DMS153 (cell line): ENCODE results near the gene IGSF1.
"Not testable (repeated sequence)": the region's sequence is repeated elsewhere in the genome, so short reads cannot be mapped to it uniquely, and the experiment has no call there.

Experiments
- DNase-seq: peaks from one replicate; lab custom pipeline; 2025; lab: John Stamatoyannopoulos, UW

The IGSF1 gene

DNA sequence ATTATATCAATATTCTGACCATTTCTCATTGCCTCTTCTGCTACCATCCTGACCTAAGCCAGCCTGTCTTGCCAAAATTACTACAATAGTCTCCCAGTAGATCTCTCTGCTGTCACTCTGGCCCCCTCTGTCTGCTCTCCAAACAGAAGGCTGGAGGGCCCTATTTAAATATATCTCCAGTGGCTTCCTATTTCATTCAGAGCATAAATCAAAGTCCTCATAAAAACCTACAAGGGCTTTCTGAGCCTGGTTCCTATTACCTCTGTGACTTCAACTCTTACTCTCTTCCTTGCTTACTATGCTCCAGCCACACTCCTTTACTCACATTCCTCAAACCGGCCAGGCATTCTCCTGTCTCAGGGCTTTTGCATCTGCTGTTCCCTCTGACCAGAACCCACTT is 19.0 kb downstream of the IGSF1 start:
- DNase-seq, result no peak

DNA sequence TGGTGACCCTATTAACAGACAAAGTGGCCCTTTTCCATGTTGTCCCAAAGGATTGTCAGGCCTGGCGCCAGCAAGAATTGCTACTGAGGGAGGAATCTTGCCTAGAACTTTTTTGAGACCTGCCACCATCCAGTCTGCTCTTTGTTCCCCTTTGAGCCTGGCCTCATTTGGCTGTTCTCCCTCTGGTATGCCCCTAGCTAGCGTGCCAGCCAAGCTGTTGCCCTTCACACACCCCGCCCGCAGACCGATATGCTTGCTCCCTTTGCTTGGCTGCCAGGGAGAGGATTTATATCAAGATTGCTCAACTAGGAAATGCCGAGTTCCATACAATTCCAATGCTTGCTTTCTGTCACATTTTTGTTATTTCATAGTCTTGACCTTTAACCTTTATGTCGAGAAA is 24.4 kb downstream of the IGSF1 start:
- no peak for DNase-seq

DNA sequence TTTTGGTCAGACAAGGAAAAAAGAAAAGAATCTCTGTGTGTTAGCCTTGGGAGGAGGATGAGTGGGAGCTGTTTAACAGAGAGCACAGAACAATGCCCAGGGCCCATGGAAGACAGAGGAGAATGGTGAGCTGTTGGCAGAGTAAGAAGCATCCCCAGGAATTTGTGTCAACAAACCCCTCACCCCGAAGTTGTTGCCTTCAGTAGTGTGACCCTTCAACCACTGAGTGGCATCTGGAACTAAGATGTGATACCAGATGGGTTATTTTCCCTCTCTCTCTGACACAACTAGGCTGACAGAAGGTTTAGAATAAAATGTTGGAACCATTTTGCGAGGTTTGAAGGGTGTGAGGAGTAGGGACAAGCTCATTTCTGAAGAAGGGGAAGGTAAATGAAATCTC is 25.1 kb downstream of the IGSF1 start:
- no peak for DNase-seq

DNA sequence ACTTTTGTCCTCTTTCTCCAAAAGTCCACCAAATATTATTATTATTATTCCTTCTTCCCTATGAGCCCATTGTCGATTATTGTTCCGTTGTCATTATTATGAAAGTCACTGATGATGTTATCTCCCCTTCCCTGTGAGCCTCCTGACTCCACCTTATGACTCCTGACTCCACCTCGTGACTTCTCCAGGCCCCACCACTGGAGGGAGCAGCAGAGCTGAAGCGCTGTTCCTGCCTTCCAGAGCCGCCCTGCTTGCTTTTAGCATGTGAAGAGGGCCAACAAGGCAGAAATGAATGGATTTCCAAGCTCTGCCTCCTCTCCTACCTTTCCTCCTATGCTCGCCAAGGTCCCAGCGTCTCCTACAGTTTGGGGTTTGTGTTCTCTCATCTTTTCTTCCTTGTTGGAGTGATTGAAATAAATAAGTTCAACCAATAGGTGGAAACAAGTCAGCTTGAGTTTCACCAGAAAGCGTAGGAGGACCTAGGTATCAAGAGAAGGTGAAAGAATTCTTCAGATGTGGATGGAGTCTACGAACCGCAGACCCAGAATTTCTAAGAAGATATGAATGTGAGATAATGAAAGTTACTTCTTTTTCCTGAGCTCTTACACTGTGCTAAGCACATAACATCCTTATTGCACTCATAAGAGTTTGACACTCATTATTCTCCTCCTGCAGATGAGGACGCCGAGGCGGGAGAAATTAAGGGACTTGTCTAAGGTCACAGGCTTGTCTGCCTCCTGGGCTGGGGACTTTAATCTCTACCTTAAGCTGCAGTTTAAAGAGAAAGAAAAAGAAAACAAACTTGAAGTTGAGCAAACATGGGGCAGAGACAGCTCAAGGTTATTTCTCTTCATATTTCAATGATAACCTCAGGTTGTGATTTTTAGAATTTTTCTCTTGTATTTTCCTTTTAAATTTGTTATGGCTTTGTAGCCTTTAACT is 26.1 kb downstream of the IGSF1 start:
- no peak for DNase-seq

DNA sequence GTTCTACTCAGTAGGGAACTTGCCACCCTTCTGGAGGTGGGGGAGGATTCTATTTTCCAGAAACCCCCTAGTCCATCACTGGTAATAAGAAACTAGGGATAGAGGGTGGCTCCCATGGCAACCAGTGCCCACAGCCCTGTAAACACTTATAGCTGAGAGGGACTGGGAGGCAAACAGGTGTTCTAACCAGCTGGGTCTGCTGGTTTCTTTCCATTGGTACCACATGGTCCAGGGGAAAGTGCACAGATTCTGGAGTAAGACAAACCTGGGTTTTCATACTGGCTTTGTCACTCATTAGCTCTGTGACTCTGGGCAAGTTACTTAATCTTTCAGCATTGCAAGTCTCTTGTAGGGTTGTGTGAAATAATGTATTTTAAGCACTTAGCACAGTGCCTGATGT is 26.9 kb downstream of the IGSF1 start:
- no peak for DNase-seq

DNA sequence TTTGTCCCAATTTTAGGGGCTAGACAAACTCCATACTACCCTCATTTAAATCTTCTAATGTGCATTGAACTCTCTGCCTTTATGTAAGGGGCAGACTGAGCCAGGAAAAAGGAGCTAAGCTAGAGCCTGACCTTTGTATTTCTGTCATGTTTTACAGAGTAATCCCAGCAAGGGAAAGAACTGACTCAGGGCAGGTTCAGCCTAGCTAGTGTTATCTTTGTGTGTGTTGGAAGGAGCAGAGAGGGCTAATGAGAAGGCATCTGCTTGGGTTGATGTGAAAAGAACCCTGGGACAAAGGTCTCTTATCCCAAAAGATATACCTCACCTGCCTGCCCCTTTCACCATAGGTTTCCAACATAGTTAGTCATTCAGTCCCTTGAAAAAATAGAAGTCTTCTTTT is 31.7 kb downstream of the IGSF1 start:
- DNase-seq, result no peak

DNA sequence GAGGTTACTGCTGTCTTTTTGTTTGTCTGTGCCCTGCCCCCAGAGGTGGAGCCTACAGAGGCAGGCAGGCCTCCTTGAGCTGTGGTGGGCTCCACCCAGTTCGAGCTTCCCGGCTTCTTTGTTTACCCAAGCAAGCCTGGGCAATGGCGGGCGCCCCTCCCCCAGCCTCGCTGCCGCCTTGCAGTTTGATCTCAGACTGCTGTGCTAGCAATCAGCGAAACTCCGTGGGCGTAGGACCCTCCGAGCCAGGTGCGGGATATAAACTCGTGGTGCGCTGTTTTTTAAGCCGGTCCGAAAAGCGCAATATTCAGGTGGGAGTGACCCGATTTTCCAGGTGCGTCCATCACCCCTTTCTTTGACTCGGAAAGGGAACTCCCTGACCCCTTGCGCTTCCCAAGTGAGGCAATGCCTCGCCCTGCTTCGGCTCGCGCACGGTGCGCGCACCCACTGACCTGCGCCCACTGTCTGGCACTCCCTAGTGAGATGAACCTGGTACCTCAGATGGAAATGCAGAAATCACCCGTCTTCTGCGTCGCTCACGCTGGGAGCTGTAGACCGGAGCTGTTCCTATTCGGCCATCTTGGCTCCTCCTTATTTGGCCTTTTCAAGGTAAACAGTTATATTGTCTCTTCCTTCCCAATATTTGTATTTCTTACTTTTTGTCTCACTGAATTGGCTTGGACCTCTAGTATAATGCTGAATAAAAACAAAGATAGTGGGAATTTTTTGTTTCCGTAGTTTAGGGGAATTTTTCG is 37.9 kb downstream of the IGSF1 start:
- DNase-seq, result not testable (repeated sequence)

DNA sequence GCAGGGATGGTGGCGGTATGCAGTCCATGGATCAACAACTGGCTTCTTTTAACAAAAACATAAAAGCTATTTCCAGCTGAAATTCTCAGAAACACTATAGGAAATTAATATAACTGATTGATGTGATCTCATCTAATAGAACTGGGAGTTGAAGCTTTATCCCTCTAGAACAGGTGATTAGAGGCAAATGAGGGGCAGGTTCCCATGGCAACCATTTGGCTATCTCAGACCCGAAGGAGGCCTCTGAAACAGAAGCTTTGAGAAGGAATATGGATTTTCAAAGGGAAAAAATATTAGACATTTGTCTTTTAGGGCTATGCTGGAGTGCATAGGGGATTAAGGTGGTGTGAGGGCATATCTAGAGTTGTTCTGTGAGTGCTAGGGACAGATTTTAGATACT is 50.0 kb downstream of the IGSF1 start:
- no peak for DNase-seq

DNA sequence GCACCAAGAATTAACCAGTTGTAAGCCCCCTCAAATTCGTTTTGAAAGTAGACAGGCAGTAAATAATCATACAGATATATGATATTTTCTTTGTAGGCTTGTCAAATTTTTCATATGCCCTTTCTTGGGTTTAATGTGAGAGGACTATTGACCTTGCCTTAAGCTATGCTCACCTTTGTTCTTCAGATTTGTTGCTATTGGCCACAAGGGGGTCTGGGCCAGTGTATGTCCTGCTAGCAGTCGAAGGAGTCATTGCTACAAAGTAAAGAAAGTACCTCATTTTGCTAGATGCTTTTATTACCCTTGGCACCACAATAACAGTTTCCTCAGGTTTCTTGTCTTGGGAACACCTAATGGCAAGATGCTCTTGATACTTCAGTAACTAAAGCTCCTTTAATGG is 51.7 kb downstream of the IGSF1 start:
- no peak for DNase-seq

DNA sequence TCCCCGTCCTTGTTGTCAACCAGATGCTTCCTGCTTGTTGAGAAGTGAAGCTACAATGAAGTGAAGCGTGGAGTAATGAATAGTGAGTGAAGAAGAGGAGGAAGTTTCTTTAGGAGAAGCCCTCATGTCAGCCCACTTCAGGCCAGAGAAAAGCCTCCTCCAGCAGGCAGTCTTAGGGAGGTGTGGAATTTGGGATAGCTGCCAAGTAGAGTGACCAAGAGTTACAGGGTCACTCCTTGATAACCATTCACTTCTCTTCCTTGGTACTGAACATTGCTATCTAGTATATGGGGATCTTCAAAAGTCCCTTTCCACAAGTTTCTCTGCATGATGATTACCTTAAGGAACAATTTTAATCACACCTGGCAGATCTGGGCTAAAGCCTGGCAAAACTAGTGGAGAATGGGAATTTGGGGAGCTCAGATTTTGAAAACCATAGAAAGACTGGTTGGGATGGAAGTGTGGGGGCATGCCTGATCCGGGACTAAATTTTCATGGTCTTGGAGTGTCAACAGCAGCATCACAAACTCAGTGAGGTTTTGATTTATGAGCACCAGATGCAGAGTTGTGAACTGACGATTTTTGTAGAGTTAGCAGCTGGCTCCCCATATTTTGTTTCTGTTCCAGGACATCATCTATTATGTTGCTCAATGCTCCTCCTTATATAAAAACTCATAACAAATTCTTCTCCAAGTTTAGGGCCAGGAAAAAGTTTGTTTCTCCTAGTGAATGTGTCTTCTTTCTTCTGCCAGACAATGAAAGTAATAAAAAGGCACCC is 53.1 kb downstream of the IGSF1 start:
- no peak for DNase-seq

DNA sequence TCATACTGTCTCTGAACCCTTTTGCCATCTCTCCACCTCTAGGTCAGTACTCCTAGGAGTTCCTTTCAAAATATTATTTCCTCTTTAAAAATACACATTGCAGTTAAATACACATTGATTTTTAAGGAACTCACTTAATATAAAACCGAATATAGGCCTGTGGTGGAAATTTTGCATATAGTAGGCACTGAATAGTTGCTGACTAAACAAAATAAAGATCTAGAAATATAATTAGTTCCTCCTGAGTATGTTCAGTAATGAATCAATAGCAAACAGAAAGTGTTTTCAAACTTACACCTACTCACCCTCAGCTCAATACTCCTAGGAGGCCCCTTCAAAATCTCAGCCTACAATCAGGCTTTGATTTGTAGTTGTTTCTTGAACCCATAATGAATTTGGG is 61.5 kb downstream of the IGSF1 start:
- DNase-seq, result no peak

DNA sequence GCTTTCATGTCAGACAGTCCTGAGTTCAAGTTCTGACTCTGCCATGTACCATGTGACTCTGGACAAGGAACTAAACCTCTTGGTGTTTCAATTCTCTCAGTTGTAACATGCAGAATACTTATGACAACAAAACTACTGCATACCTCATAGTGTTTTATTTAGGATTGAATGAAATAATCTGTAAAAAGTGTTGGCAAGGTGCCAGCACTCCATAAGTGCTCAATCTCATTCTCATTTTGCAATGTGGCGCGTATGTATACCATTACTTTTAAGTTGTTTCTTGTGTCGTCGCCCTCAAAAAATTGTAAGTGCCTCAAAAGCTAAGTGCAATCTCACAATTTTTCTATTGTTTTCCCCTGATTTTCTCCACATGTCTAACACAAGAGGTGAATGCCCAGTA is 62.5 kb downstream of the IGSF1 start:
- DNase-seq, result no peak

DNA sequence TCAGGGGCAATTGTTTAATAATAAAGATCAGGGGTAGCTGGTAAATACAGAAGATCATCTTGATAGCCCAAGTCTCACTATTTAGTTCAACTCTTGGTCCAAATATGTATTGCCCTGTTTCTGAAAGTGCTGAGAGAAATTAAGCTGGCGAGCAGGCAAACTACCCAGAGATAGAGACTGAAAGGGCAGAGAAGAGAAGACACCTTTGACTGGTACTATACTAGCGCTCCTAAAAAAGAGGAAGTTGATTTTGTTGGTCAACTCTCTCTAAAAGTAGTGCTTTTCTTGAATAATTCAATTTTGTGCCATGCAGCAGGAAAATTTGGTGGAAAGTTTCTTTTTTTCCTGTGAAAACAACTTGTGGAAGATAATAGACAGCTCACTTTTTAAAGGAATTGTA is 64.0 kb downstream of the IGSF1 start:
- DNase-seq, result no peak
